GM12891 (cell line): ENCODE results near the gene FGF10.

ENCODE experiments used
- DNase-seq: peaks from one replicate; pipeline ENCODE4 v3.0.0; 2011; ENCODE audit warnings: low spot score; ENCODE audit not compliant: insufficient read length
- FAIRE-seq: peaks from 2 replicates; lab custom pipeline; 2011; peaks lifted over from hg19 to GRCh38; lab: Jason Lieb, UNC
- PAX5 ChIP-seq: IDR thresholded peaks from 2 replicates; pipeline ENCODE4 v1.6.1; 2011; ENCODE audit warnings: low read length, moderate library complexity, mild to moderate bottlenecking; ENCODE audit not compliant: insufficient read depth, severe bottlenecking
- POLR2A ChIP-seq: IDR thresholded peaks from 2 replicates; pipeline ENCODE4 v1.6.1; 2011; ENCODE audit warnings: low read depth, low read length, control low read depth
- POLR2AphosphoS5 ChIP-seq: IDR thresholded peaks from 2 replicates; pipeline ENCODE4 v1.6.1; 2011; ENCODE audit warnings: low read depth, low read length, control low read depth
- POU2F2 ChIP-seq: IDR thresholded peaks from 2 replicates; pipeline ENCODE4 v1.6.1; 2011; ENCODE audit warnings: low read depth, mild to moderate bottlenecking, control low read depth, low read length, moderate library complexity
- SPI1 ChIP-seq: IDR thresholded peaks from 2 replicates; pipeline ENCODE4 v1.6.1; 2011; ENCODE audit warnings: low read depth, low read length, control low read depth
- TAF1 ChIP-seq: IDR thresholded peaks from 2 replicates; pipeline ENCODE4 v1.6.1; 2011; ENCODE audit warnings: low read depth, low read length, control low read depth

Gene FGF10

GRCh38 chr5:44365345-44365744 is 23.9 kb downstream of the FGF10 start:
- DNase-seq = no peak
- FAIRE-seq = no peak
- TF ChIP-seq POU2F2 (no peak), POLR2A (no peak), PAX5 (no peak), TAF1 (no peak), SPI1 (no peak), POLR2AphosphoS5 (no peak)

DNA sequence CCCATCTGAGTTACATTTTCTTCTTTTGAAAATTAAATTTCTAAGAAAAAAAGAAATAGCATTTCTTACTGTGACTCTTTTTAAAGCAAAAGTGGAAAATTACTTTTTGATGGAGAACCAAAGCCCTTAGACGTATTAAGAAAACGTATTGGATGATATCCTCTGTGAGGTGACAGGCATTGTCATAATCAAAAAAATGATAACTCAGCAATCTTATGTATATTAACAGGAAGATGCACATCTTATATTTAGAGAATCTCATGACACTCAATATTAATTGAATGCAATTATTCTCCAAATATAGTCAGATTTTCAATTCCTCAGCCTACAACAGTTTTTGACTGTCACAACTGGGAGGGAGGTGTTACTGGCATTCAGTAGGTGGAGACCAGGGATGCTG is 25.1 kb downstream of the FGF10 start:
- FAIRE-seq = no peak
- DNase-seq = no peak
- TF ChIP-seq POU2F2 = no peak
- TF ChIP-seq POLR2AphosphoS5 = no peak
- TF ChIP-seq POLR2A = no peak
- TF ChIP-seq TAF1 = no peak
- no peak for TF ChIP-seq SPI1
- no peak for TF ChIP-seq PAX5

DNA sequence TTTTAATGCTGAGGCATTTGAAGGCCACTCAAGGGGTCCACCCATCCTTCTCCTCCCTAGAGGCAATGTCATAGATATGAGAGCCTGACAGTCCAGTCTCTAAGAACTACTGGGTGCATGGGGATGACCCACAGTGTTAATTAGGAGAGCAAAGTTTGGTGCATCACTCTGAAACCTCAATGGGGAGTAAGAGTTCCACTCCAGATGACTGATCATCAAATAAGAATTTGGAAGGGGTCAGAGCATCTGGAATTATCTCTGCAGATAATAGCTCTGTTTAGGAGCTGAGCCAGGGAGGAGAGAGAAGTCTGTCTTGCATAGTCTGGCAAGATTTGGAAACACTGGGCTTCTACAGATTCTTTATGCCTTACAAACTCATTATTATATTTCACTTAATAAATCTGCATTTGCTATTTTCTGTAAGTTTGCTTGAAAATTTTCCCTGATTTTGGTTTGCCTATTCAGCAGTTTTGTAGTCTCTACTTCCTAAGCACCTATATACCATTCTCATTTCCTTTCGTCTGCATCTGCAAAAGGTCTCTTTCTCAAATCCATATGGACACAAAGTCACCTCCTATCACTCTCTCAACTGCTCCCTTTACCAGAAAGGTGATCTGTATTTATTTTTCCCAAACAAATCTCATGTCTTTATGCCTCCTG is 27.7 kb downstream of the FGF10 start:
- no peak for DNase-seq
- no peak for TF ChIP-seq POU2F2
- TF ChIP-seq POLR2A = no peak
- no peak for TF ChIP-seq PAX5
- no peak for TF ChIP-seq TAF1
- no peak for TF ChIP-seq SPI1
- no peak for TF ChIP-seq POLR2AphosphoS5
- FAIRE-seq = no peak

- FAIRE-seq = no peak
- DNase-seq = no peak
- TF ChIP-seq PAX5 (no peak), POLR2AphosphoS5 (no peak), TAF1 (no peak), POLR2A (no peak), POU2F2 (no peak), SPI1 (no peak)
Observed at GRCh38 chr5:44360919-44361318, 28.3 kb downstream of the FGF10 start.

DNA sequence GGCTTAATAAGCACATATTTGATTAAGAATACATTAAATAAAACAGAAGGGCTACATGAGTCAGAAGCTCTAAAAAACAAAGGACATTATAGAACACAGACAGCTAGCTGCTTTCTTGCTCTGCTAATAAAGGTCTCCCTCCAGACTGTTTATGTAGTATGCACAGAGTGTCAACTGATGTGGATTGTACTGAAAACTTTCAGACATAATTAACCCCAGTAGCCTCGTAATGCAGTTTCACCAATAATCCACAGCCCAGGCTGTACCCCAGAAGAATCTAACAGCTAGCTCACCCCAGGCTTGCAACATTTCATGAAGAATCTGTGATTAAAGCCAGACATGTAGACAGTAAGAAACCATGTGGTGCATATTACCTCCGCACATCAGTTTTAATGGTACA is 30.8 kb downstream of the FGF10 start:
- DNase-seq (no peak), FAIRE-seq (no peak)
- no peak for TF ChIP-seq PAX5
- TF ChIP-seq SPI1 = no peak
- TF ChIP-seq POU2F2 = no peak
- no peak for TF ChIP-seq POLR2AphosphoS5
- TF ChIP-seq TAF1 = no peak
- TF ChIP-seq POLR2A = no peak

DNA sequence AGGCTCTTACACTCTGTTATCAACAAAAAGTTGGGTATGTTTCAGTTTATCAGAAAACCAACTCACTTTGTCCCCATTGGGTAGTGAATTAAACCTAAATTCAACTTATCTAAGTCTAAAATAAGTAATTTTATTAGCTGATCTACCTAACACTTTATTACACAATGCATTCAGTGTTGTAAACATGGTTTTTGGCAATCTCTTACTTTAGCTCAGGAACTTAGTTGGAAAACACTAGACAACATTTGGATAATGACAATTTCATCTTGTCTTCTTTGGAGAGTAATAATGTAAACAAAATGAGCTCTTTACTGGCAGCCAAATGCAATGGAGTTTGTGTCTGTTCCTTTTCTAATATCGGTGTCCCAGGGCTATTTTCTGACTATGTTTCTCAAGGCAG is 33.0 kb downstream of the FGF10 start:
- TF ChIP-seq PAX5 = no peak
- no peak for TF ChIP-seq POLR2A
- TF ChIP-seq POLR2AphosphoS5 = no peak
- TF ChIP-seq SPI1 = no peak
- TF ChIP-seq POU2F2 = no peak
- TF ChIP-seq TAF1 = no peak
- FAIRE-seq = no peak
- DNase-seq = no peak

DNA sequence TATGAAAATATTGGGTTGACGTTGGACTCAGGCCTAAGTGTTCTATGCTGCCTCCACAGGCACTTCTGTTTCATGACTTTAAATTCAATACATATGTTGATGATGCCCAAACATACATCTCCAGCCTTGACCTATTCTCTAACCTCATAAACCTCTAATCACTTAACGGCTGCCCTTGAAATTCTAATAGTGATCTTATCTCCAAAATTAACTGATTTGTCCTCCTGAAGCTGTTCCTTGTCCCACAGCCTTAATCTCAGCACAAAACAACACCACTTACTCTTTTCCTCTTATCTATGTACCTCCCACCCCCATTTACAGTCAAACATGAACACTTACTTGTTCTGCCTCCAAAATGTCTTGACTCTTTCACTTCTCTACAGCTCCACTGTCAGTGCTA is 43.3 kb downstream of the FGF10 start:
- FAIRE-seq (no peak), DNase-seq (no peak)
- TF ChIP-seq POLR2A (no peak), POLR2AphosphoS5 (no peak), SPI1 (no peak), PAX5 (no peak), TAF1 (no peak), POU2F2 (no peak)

GRCh38 chr5:44336708-44337107 is 52.5 kb downstream of the FGF10 start:
- no peak for FAIRE-seq
- no peak for DNase-seq
- TF ChIP-seq PAX5 (no peak), POLR2A (no peak), TAF1 (no peak), SPI1 (peak; percentile 84), POLR2AphosphoS5 (no peak)

- FAIRE-seq = no peak
- TF ChIP-seq SPI1 = no peak
- TF ChIP-seq TAF1 = no peak
- no peak for TF ChIP-seq POU2F2
Observed at GRCh38 chr5:44334622-44335021, 54.6 kb downstream of the FGF10 start.

DNA sequence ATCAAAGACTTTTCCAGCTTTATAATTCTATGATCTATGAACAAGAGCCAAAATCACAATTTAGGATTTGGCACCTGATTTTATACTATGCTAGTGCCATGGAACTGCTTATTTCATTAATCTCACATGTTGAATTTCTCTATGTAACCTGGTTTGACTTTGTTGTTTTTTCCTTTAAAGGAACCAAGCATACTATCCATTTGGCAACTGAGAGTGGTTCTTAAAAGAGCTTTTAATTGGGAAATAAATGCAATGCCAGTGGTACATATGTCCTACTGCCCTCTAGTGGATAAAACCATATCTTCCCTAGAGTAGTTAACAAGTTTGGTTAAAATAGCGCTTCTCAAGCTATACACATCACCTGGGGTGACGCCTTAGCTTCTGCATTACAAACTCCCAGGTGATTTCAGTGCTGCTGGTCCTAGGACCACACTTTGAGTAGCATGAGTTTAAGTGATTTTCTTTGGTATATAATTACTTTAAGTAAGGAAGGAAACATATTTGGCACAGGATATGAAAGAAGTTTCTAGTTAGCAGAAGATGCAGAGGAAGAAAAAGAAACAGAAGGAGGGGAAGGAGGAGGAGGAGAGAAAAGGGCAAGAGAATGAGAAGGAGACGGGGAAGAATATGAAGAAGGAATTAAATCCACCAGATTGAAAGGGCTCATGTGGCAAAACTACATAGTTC is 56.8 kb downstream of the FGF10 start:
- peak; percentile 58 for FAIRE-seq
- TF ChIP-seq POLR2AphosphoS5 = no peak
- TF ChIP-seq POU2F2 = no peak
- no peak for TF ChIP-seq SPI1
- TF ChIP-seq TAF1 = no peak
- no peak for TF ChIP-seq PAX5
- TF ChIP-seq POLR2A = no peak
- DNase-seq = no peak

More at GRCh38 chr5:44334622-44335021, 54.6 kb downstream of the FGF10 start:
- DNase-seq = no peak
